Measurements from ENCODE around the gene SPATS1. TPM values are rescaled to one million over a fixed set of nuclear protein-coding genes. Genes with fewer than 3 reads are reported as not detected.

SPATS1 gene
- total and polyA plus RNA-seq, 2 of the 4 experiments (the other 2 are of a cell fraction), result not detected

DNA sequence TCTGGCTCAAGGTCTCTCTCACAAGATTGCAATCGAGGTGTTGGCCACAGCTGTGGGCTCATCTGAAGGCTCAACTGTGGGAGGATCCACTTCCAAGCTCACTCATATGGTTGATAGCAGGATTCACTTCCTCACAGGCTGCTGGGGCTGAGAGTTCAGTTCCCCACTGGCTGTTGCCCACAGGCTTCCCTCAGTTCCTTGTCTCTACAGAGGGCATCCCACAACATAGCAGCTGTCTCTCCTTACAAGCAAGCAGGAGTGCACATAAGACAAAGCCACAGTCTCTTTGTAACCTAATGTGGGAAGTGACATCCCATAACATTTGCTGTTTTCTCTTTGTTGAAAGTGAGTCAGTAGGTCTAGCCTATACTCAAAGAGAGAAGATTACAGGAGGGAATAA, 14.0 kb downstream of the SPATS1 start:
- no peaks in the 10 kb centered on the region for H3K9me1 ChIP-seq (ENCODE audit: insufficient read depth, low read length)
- in situ Hi-C loops (cut with MboI; ENCODE audit: low sequenced_read_pairs) (no loop called here), intact Hi-C loops (cut with micrococcal nuclease) (no loop called here), dilution Hi-C loops (cut with HindIII; ENCODE audit: low sequenced_read_pairs, unreplicated experiment) (no loop called here)
- no peak overlapping the region for H3K18ac ChIP-seq (ENCODE audit: low read depth, low read length)
- no peak overlapping the region for H4K8ac ChIP-seq (ENCODE audit: low read depth in 2 of 2, low read length in 2 of 2)
- H3K9ac ChIP-seq (ENCODE audit: low read depth, low read length), result no peak overlapping the region
- TF ChIP-seq, protein P1, sequence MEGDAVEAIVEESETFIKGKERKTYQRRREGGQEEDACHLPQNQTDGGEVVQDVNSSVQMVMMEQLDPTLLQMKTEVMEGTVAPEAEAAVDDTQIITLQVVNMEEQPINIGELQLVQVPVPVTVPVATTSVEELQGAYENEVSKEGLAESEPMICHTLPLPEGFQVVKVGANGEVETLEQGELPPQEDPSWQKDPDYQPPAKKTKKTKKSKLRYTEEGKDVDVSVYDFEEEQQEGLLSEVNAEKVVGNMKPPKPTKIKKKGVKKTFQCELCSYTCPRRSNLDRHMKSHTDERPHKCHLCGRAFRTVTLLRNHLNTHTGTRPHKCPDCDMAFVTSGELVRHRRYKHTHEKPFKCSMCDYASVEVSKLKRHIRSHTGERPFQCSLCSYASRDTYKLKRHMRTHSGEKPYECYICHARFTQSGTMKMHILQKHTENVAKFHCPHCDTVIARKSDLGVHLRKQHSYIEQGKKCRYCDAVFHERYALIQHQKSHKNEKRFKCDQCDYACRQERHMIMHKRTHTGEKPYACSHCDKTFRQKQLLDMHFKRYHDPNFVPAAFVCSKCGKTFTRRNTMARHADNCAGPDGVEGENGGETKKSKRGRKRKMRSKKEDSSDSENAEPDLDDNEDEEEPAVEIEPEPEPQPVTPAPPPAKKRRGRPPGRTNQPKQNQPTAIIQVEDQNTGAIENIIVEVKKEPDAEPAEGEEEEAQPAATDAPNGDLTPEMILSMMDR (conservative IDR thresholded peaks at IDR 0.05; ENCODE audit: low read depth, low read length), result no peak
- no peak for TF ChIP-seq BHLHE40 (IDR thresholded peaks at IDR 0.05; ENCODE audit: low read depth, low read length)
- no peak for TF ChIP-seq MAFK (IDR thresholded peaks at IDR 0.05; ENCODE audit: low read depth, low read length)
- no peak for TF ChIP-seq FOS (IDR thresholded peaks at IDR 0.05; ENCODE audit: low read depth, low read length)
- TF ChIP-seq, protein P2, sequence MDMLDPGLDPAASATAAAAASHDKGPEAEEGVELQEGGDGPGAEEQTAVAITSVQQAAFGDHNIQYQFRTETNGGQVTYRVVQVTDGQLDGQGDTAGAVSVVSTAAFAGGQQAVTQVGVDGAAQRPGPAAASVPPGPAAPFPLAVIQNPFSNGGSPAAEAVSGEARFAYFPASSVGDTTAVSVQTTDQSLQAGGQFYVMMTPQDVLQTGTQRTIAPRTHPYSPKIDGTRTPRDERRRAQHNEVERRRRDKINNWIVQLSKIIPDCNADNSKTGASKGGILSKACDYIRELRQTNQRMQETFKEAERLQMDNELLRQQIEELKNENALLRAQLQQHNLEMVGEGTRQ (IDR thresholded peaks at IDR 0.05; ENCODE audit: low read depth, low read length), result no peak
- TF ChIP-seq RFX5 (IDR thresholded peaks at IDR 0.05; ENCODE audit: low read depth, low read length), result no peak
- no peak for TF ChIP-seq POLR2A (IDR thresholded peaks at IDR 0.05; ENCODE audit: low read depth, low read length)
- no peak for TF ChIP-seq MAZ (IDR thresholded peaks at IDR 0.05; ENCODE audit: borderline replicate concordance, low read depth, low read length)
- TF ChIP-seq RCOR1 (IDR thresholded peaks at IDR 0.05; ENCODE audit: insufficient replicate concordance, low read length), result no peak
- TF ChIP-seq CEBPB (IDR thresholded peaks at IDR 0.05; ENCODE audit: low read depth, low read length), result no peak
- no peak for TF ChIP-seq SMC3 (IDR thresholded peaks at IDR 0.05; ENCODE audit: low read depth, low read length)
- ChIA-PET POLR2A (ENCODE audit: unreplicated experiment) (no interaction called here), CTCF (no interaction called here)
- peaks cover 2% of the 10 kb centered on the region for H3K9me3 ChIP-seq (ENCODE audit: control insufficient read depth, insufficient read depth, low read length)
- no peak overlapping the region for H3K23ac ChIP-seq (ENCODE audit: low read depth, low read length)
- WGBS, 2 experiments (ENCODE audit: extremely low coverage in 2 of 2, insufficient read length in 1 of 2), result 0% methylated on average over 1 of the region's 1 CpG; no CpG with 5 or more reads in 1 of the 2 experiments
- no peak overlapping the region for H3K4me3 ChIP-seq (ENCODE audit: insufficient read depth, low read depth, low read length)
- H3K14ac ChIP-seq (replicated peaks; ENCODE audit: low read depth, low read length), result no peak overlapping the region
- no peaks in the 10 kb centered on the region for H3K4me1 ChIP-seq (ENCODE audit: control insufficient read depth, insufficient read depth, low read length)
- peaks cover 31% of the 10 kb centered on the region for H3K27me3 ChIP-seq (ENCODE audit: control insufficient read depth, insufficient read depth, low read length)
- DNase-seq (no peak), ATAC-seq (ENCODE audit: low read depth) (no peak)
- H2AFZ ChIP-seq (replicated peaks; ENCODE audit: low read length, poor library complexity), result no peak overlapping the region
- no peak overlapping the region for H4K5ac ChIP-seq (ENCODE audit: low read depth, low read length)
- no peak overlapping the region for H2BK20ac ChIP-seq (ENCODE audit: low read depth, low read length)
- H2BK120ac ChIP-seq (ENCODE audit: low read depth, low read length), result no peak overlapping the region
- H2BK5ac ChIP-seq (ENCODE audit: low read depth, low read length, poor library complexity, severe bottlenecking), result no peak overlapping the region
- no TSS peak for BruUV-seq (replicated peaks)
- H2BK15ac ChIP-seq (ENCODE audit: low read depth, low read length), result no peak overlapping the region
- H4K91ac ChIP-seq (ENCODE audit: insufficient read depth, low read depth, low read length), result no peak overlapping the region
- H3K56ac ChIP-seq (ENCODE audit: extremely low read depth, insufficient read depth, low read length), result no peak overlapping the region
- H3K4me2 ChIP-seq (ENCODE audit: low read depth, low read length), result no peak overlapping the region
- H2AK9ac ChIP-seq (replicated peaks; ENCODE audit: low read depth, low read length, poor library complexity), result no peak overlapping the region
- no peak overlapping the region for H2AK5ac ChIP-seq (ENCODE audit: low read depth, low read length)
- no peaks in the 10 kb centered on the region for H4K20me1 ChIP-seq (ENCODE audit: insufficient read depth, low read length)
- no peak overlapping the region for H3K27ac ChIP-seq (ENCODE audit: insufficient read depth, low read length)
- H3K79me1 ChIP-seq (ENCODE audit: low read depth in 1 of 2, low read length in 2 of 2), result no peaks in the 10 kb centered on the region
- H3K4ac ChIP-seq (ENCODE audit: low read depth, low read length), result no peak overlapping the region
- H3K36me3 ChIP-seq (ENCODE audit: control insufficient read depth, insufficient read depth, low read length), result no peaks in the 10 kb centered on the region
